H1 (cell line): Measurements from ENCODE around the gene GGTLC2. TPM values are rescaled to one million over a fixed set of nuclear protein-coding genes. Genes with fewer than 3 reads are reported as not detected.

Experiments used
- CHD2 ChIP-seq: IDR thresholded peaks from 2 replicates; pipeline ENCODE4 v1.6.1; 2012; ENCODE audit warnings: low read length, improper control_type of control experiment
- CHD7 ChIP-seq: fragments of 300-600 bp; sonication (generic); IDR thresholded peaks from 2 replicates; pipeline ENCODE4 v1.7.1; 2012; ENCODE audit warnings: low read length, moderate library complexity, mild to moderate bottlenecking, inconsistent platforms; ENCODE audit not compliant: insufficient replicate concordance
- POLR2A ChIP-seq, 2 experiments: IDR thresholded peaks; 1 replicate in 1 of 2; 2 replicates in 1 of 2; pipeline ENCODE4 v1.6.1; 2011; ENCODE audit warnings: low read depth in 2 of 2, low read length in 2 of 2, mild to moderate bottlenecking in 2 of 2; ENCODE audit errors: control extremely low read depth in 1 of 2
- SAP30 ChIP-seq: fragments of 300-600 bp; sonication (generic); IDR thresholded peaks from 2 replicates; pipeline ENCODE4 v1.7.1; 2012; ENCODE audit warnings: low read length, moderate library complexity, mild to moderate bottlenecking, inconsistent platforms; ENCODE audit not compliant: insufficient read depth, insufficient replicate concordance
- SIN3A ChIP-seq, 2 experiments: IDR thresholded peaks in 1 of 2; conservative IDR thresholded peaks in 1 of 2; 2 replicates each; pipeline ENCODE4 v1.6.1; 2011 to 2012; ENCODE audit warnings: low read length in 2 of 2, improper control_type of control experiment in 1 of 2, low read depth in 1 of 2, mild to moderate bottlenecking in 1 of 2
- TAF7 ChIP-seq: optimal IDR thresholded peaks from 2 replicates; pipeline ENCODE3; 2011; ENCODE audit warnings: low read depth, mild to moderate bottlenecking, inconsistent platforms, low read length, moderate library complexity, borderline replicate concordance
- polyA plus RNA-seq, 7 experiments: library from polyadenylated mRNA; depleted of rRNA in 3 of 7; stranded (reverse) in 5 of 7; unstranded in 2 of 7; fragments of >200 nt in 5 of 7; fragments of 200-250 nt in 2 of 7; gene quantifications; 1 replicate in 5 of 7; 2 replicates in 1 of 7; 4 replicates in 1 of 7; pipeline versions ENCODE4 v1.2.1 to v1.2.3, GENCODE V29; 2011 to 2013; ENCODE audit warnings: missing spikeins in 2 of 7, mixed read lengths in 2 of 7
- total RNA-seq: library from RNA; stranded (reverse); fragmentation: NEBNext Ultra II Directional; extraction: Animal tissue kit (Norgen Biotek cat#: 25700); gene quantifications from 2 replicates; pipeline ENCODE4 v1.2.1, GENCODE V29; 2021

The GGTLC2 gene
- total and polyA plus RNA-seq, 2 of the 8 experiments (the other 6 are each of a cell fraction or from before 2014, with no cell fraction given) = not detected

- no peak for TF ChIP-seq TAF7
- TF ChIP-seq SAP30 = no peak
- TF ChIP-seq CHD2 = no peak
- no peak for TF ChIP-seq SIN3A (conservative IDR thresholded peaks at IDR 0.05 in 1 of 2, IDR thresholded peaks at IDR 0.05 in 1 of 2; ENCODE audit: low read depth in 1 of 2, low read length in 2 of 2)
- no peak for TF ChIP-seq POLR2A (IDR thresholded peaks at IDR 0.05; ENCODE audit: control extremely low read depth in 1 of 2, low read depth in 2 of 2, low read length in 2 of 2)
- TF ChIP-seq CHD7 = no peak
These were observed 37.8 kb downstream of the GGTLC2 start (continued) for GRCh38 chr22:22682196-22682595.
